Naive thymus-derived CD4-positive, alpha-beta T cell (primary cell): ENCODE data around the gene SELENBP1. TPM values are rescaled to one million over a fixed set of nuclear protein-coding genes. Genes with fewer than 3 reads are reported as not detected.

Experiments used
- ATAC-seq: fragments of 150-1000 bp; cut with Tn5 transposase; 2 replicates; pipeline ENCODE4 v1.10.0; 2021; ENCODE audit warnings: mild to moderate bottlenecking, moderate library complexity
- CTCF ChIA-PET: fragments of 350-600 bp; sonication (Branson Sonifier 250); formaldehyde crosslinking; loops from one replicate; lab custom pipeline; 2021; ENCODE audit warnings: antibody characterized with exemption; lab: Charles Lee
- POLR2A ChIA-PET: fragments of 350-600 bp; sonication (Branson Sonifier 250); formaldehyde crosslinking; loops from one replicate; lab custom pipeline; 2021; ENCODE audit warnings: antibody characterized with exemption, inconsistent platforms; lab: Charles Lee
- DNase-seq, 9 donors: peaks; one replicate each; pipeline versions ENCODE4 v3.0.0 to v3.0.0-alpha.2; 2020 to 2022; ENCODE audit warnings: mixed read lengths in 1 of 9
- H3K27ac ChIP-seq: one replicate; pipeline ENCODE4 v1.7.0; 2013; ENCODE audit warnings: mild to moderate bottlenecking, low read depth, low read length, moderate library complexity
- H3K27me3 ChIP-seq, 2 donors: one replicate each; pipeline ENCODE4 v1.7.0; 2013; ENCODE audit warnings: low read length in 2 of 2, mild to moderate bottlenecking in 2 of 2, moderate library complexity in 2 of 2; ENCODE audit not compliant: control insufficient read depth in 2 of 2, insufficient read depth in 2 of 2
- H3K36me3 ChIP-seq, 3 experiments: 1 replicate in 2 of 3; 2 replicates in 1 of 3; pipeline ENCODE4 v1.7.0; 2013; ENCODE audit warnings: low read length in 3 of 3, mild to moderate bottlenecking in 3 of 3, moderate library complexity in 1 of 3; ENCODE audit not compliant: insufficient read depth in 3 of 3, control insufficient read depth in 2 of 3
- H3K4me1 ChIP-seq, 2 donors: one replicate each; pipeline ENCODE4 v1.7.0; 2013; ENCODE audit warnings: low read length in 2 of 2, mild to moderate bottlenecking in 2 of 2, moderate library complexity in 1 of 2; ENCODE audit not compliant: control insufficient read depth in 2 of 2, insufficient read depth in 2 of 2
- H3K4me3 ChIP-seq: 2 replicates; pipeline ENCODE4 v1.7.0; 2013; ENCODE audit warnings: mild to moderate bottlenecking, low read length
- H3K9me3 ChIP-seq, 3 experiments: 1 replicate in 2 of 3; 2 replicates in 1 of 3; pipeline ENCODE4 v1.7.0; 2013; ENCODE audit warnings: low read length in 3 of 3; ENCODE audit not compliant: control insufficient read depth in 2 of 3
- H3K27ac Mint-ChIP-seq, 9 donors: one replicate each; pipeline ENCODE4 v1.8.0; 2020 to 2022; ENCODE audit warnings: mixed read lengths in 9 of 9, mild to moderate bottlenecking in 8 of 9, moderate library complexity in 5 of 9, inconsistent platforms in 2 of 9
- H3K27me3 Mint-ChIP-seq, 5 donors: one replicate each; pipeline ENCODE4 v1.8.0; 2021 to 2022; ENCODE audit warnings: mixed read lengths in 5 of 5, mild to moderate bottlenecking in 1 of 5
- H3K36me3 Mint-ChIP-seq, 5 donors: one replicate each; pipeline ENCODE4 v1.8.0; 2020 to 2022; ENCODE audit warnings: mixed read lengths in 5 of 5, mild to moderate bottlenecking in 3 of 5, inconsistent platforms in 1 of 5
- H3K4me1 Mint-ChIP-seq, 7 donors: one replicate each; pipeline ENCODE4 v1.8.0; 2020 to 2022; ENCODE audit warnings: mixed read lengths in 7 of 7, mild to moderate bottlenecking in 3 of 7, inconsistent platforms in 1 of 7
- H3K4me3 Mint-ChIP-seq, 10 donors: one replicate each; pipeline ENCODE4 v1.8.0; 2020 to 2022; ENCODE audit warnings: mild to moderate bottlenecking in 10 of 10, mixed read lengths in 10 of 10, moderate library complexity in 6 of 10, inconsistent platforms in 2 of 10
- H3K9me3 Mint-ChIP-seq, 11 donors: one replicate each; pipeline ENCODE4 v1.8.0; 2020 to 2022; ENCODE audit warnings: mixed read lengths in 11 of 11, mild to moderate bottlenecking in 4 of 11, inconsistent platforms in 1 of 11, moderate library complexity in 1 of 11
- intact Hi-C, 2 donors: fragments of 100-400 bp; cut with micrococcal nuclease; formaldehyde crosslinking; loops; one replicate each; pipeline ENCODE4 v1.15.1; 2023
- polyA plus RNA-seq, 2 donors: library from polyadenylated mRNA; unstranded; fragments of 300-500 nt; fragmentation: Illumina TruSeq; gene quantifications; one replicate each; pipeline ENCODE4 v1.2.3, GENCODE V29; 2021
- total RNA-seq, 6 experiments: library from RNA in 5 of 6; stranded (reverse) in 5 of 6; gene quantifications; 1 replicate in 5 of 6; 2 replicates in 1 of 6; pipeline ENCODE4 v1.2.3 and lab custom pipeline; 2021 to 2026

SELENBP1 gene
- total and polyA plus RNA-seq, 7 experiments from 2014 or later, result not detected

GRCh38 chr1:151342569-151342968 is 29.9 kb downstream of the SELENBP1 start:
- peaks cover 12 to 13% of the 10 kb centered on the region in 2 donors for H3K4me1 ChIP-seq
- H3K36me3 Mint-ChIP-seq, result peaks cover 0 to 28% (median 13%) of the 10 kb centered on the region in 5 donors
- CTCF ChIA-PET, result interaction anchor here (0.6 to 7.1 kb wide), 3 partner anchors 44 to 117 kb away, joined by 3 to 119 read pairs (median 4); no protein-coding TSS in a partner anchor
- peak overlapping the region in 5 of 9 donors; percentile 3 to 89 (median 60) for H3K27ac Mint-ChIP-seq
- H3K4me3 ChIP-seq, result no peak overlapping the region
- POLR2A ChIA-PET, result interaction anchor here (8.0 kb wide), 1 partner anchor 16 kb away, joined by 54 read pairs; the partner anchor contains the start of gene PI4KB
- H3K4me3 Mint-ChIP-seq, result peak overlapping the region in 1 of 10 donors; percentile 3
- H3K9me3 Mint-ChIP-seq, result peaks cover 0 to 1% (median 0%) of the 10 kb centered on the region in 11 donors
- no peaks in the 10 kb centered on the region for H3K9me3 ChIP-seq
- H3K27me3 ChIP-seq, result no peaks in the 10 kb centered on the region
- no peak overlapping the region for H3K27ac ChIP-seq
- intact Hi-C loops, result loop anchor here in 1 of 2 donors (10.0 kb wide), 1 partner anchor 318 kb away; no protein-coding TSS in a partner anchor
- DNase-seq (no peak), ATAC-seq (no peak)
- H3K27me3 Mint-ChIP-seq, result no peaks in the 10 kb centered on the region
- H3K4me1 Mint-ChIP-seq, result peaks cover 28 to 50% (median 43%) of the 10 kb centered on the region in 7 donors
- peaks cover 0 to 36% (median 6%) of the 10 kb centered on the region in 3 experiments for H3K36me3 ChIP-seq

GRCh38 chr1:151342021-151342420 is 30.5 kb downstream of the SELENBP1 start:
- intact Hi-C loops, result loop anchor here in 1 of 2 donors (10.0 kb wide), 1 partner anchor 317 kb away; no protein-coding TSS in a partner anchor
- H3K36me3 ChIP-seq, result peaks cover 0 to 36% (median 6%) of the 10 kb centered on the region in 3 experiments
- no peak overlapping the region for H3K4me3 Mint-ChIP-seq
- no peak overlapping the region for H3K27ac ChIP-seq
- ATAC-seq (no peak), DNase-seq (no peak)
- H3K9me3 Mint-ChIP-seq, result peaks cover 0 to 1% (median 0%) of the 10 kb centered on the region in 11 donors
- peaks cover 25 to 45% (median 37%) of the 10 kb centered on the region in 7 donors for H3K4me1 Mint-ChIP-seq
- H3K36me3 Mint-ChIP-seq, result peaks cover 0 to 28% (median 13%) of the 10 kb centered on the region in 5 donors
- no peaks in the 10 kb centered on the region for H3K9me3 ChIP-seq
- no peaks in the 10 kb centered on the region for H3K27me3 Mint-ChIP-seq
- CTCF ChIA-PET, result interaction anchor here (0.6 to 7.1 kb wide), 5 partner anchors 35 to 92 kb away, joined by 3 to 119 read pairs (median 4); no protein-coding TSS in a partner anchor
- peaks cover 10 to 12% of the 10 kb centered on the region in 2 donors for H3K4me1 ChIP-seq
- H3K27me3 ChIP-seq, result no peaks in the 10 kb centered on the region
- H3K27ac Mint-ChIP-seq, result peak overlapping the region in 2 of 9 donors; percentile 3 to 67
- H3K4me3 ChIP-seq, result no peak overlapping the region
- POLR2A ChIA-PET, result interaction anchor here (0.6 to 8.0 kb wide), 2 partner anchors 15 to 48 kb away, joined by 4 to 54 read pairs; partner anchors contain the start of gene PI4KB

- DNase-seq, result peak in 8 of 9 donors; percentile 46 to 75 (median 68)
- intact Hi-C loops, result loop anchor here (1.0 to 10.0 kb wide), 9 partner anchors 14 to 316 kb away; partner anchors contain the start of genes PI4KB (in 1 of the 2), PIP5K1A (in 1 of the 2), PSMB4 (in 1 of the 2) and PSMD4 (in 1 of the 2)
These were observed 31.4 kb downstream of the SELENBP1 start for GRCh38 chr1:151340870-151341754.

GRCh38 chr1:151336556-151336955 is 35.9 kb downstream of the SELENBP1 start:
- Mint-ChIP-seq H3K27ac (peak overlapping the region in 3 of 9 donors; percentile 11 to 62 (median 58)), H3K9me3 (no peaks in the 10 kb centered on the region), H3K27me3 (peaks cover 0 to 2% (median 0%) of the 10 kb centered on the region in 5 donors), H3K4me3 (no peak overlapping the region), H3K4me1 (peaks cover 9 to 22% (median 11%) of the 10 kb centered on the region in 7 donors), H3K36me3 (peaks cover 0 to 5% (median 3%) of the 10 kb centered on the region in 5 donors)
- no peak for ATAC-seq
- Histone ChIP-seq H3K27me3 (no peaks in the 10 kb centered on the region), H3K9me3 (no peaks in the 10 kb centered on the region), H3K4me1 (peaks cover 0 to 3% of the 10 kb centered on the region in 2 donors), H3K36me3 (peaks cover 0 to 1% (median 0%) of the 10 kb centered on the region in 3 experiments), H3K27ac (no peak overlapping the region), H3K4me3 (no peak overlapping the region)
- no peak for DNase-seq
- intact Hi-C loops, result no loop called here
- POLR2A ChIA-PET, result interaction anchor here (0.6 to 8.0 kb wide), 3 partner anchors 10 to 259 kb away, joined by 4 to 54 read pairs (median 4); partner anchors contain the start of gene PI4KB
- CTCF ChIA-PET, result interaction anchor here (0.5 to 1.0 kb wide), 3 partner anchors 35 to 143 kb away, joined by 3 to 6 read pairs (median 3); no protein-coding TSS in a partner anchor

More at GRCh38 chr1:151340870-151341754, 31.4 kb downstream of the SELENBP1 start:
- H3K27me3 Mint-ChIP-seq, result no peaks in the 10 kb centered on the region
- Histone ChIP-seq H3K27ac (peak overlapping the region; percentile 5), H3K9me3 (no peaks in the 10 kb centered on the region), H3K36me3 (peaks cover 0 to 36% (median 6%) of the 10 kb centered on the region in 3 experiments), H3K4me1 (peaks cover 6 to 7% of the 10 kb centered on the region in 2 donors), H3K27me3 (no peaks in the 10 kb centered on the region), H3K4me3 (no peak overlapping the region)
- no peaks in the 10 kb centered on the region for H3K9me3 Mint-ChIP-seq
- H3K4me1 Mint-ChIP-seq, result peaks cover 20 to 39% (median 28%) of the 10 kb centered on the region in 7 donors
- peak overlapping the region; percentile 1 to 70 (median 52) for H3K27ac Mint-ChIP-seq
- H3K4me3 Mint-ChIP-seq, result peak overlapping the region in 1 of 10 donors; percentile 22
- ChIA-PET CTCF (interaction anchor here (0.5 to 7.1 kb wide), 36 partner anchors 9 to 495 kb away, joined by 3 to 119 read pairs (median 4); partner anchors contain the start of genes PI4KB, PSMB4, PSMD4 and VPS72), POLR2A (interaction anchor here (0.6 to 8.0 kb wide), 7 partner anchors 9 to 151 kb away, joined by 3 to 54 read pairs (median 5); partner anchors contain the start of genes PI4KB, PSMB4, VPS72 and ZNF687)
- ATAC-seq, result peak; percentile 92
- H3K36me3 Mint-ChIP-seq, result peaks cover 0 to 25% (median 13%) of the 10 kb centered on the region in 5 donors

GRCh38 chr1:151334822-151335221 is 37.7 kb downstream of the SELENBP1 start:
- ChIA-PET CTCF (no interaction called here), POLR2A (no interaction called here)
- ATAC-seq (no peak), DNase-seq (no peak)
- no peaks in the 10 kb centered on the region for H3K27me3 ChIP-seq
- Mint-ChIP-seq H3K36me3 (peaks cover 0 to 2% (median 0%) of the 10 kb centered on the region in 5 donors), H3K27me3 (peaks cover 0 to 2% (median 0%) of the 10 kb centered on the region in 5 donors), H3K4me3 (no peak overlapping the region), H3K27ac (peak overlapping the region in 2 of 9 donors; percentile 25 to 46), H3K9me3 (no peaks in the 10 kb centered on the region), H3K4me1 (peaks cover under 1 to 14% (median 3%) of the 10 kb centered on the region in 7 donors)
- H3K4me3 ChIP-seq, result no peak overlapping the region
- no peak overlapping the region for H3K27ac ChIP-seq
- no peaks in the 10 kb centered on the region for H3K9me3 ChIP-seq
- H3K4me1 ChIP-seq, result no peaks in the 10 kb centered on the region
- no peaks in the 10 kb centered on the region for H3K36me3 ChIP-seq
- intact Hi-C loops, result no loop called here
